ENCODE measurements around the gene AGBL4.

AGBL4 gene

GRCh38 chr1:48765335-48765734 is 1258.4 kb downstream of the AGBL4 start:
- no peak for DNase-seq (ENCODE audit: low read depth)

DNA sequence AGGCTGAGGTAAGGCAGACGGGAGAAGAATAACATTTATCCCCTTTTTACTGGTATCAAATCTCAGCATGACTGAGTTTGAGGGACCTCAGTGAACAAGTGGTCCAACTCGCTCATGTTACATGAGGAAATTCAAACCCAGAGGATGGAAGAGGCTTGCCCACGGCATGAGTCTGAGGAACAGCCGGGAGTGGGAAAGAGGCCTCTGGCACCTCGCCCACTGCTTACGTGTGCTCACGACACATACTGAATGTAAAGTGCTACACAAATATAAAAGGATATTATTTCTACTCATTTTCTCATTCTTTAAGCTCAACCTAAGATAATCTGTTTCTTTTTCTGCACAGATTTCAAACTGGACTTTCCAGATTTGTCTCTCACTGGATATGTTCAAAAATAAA is 1261.8 kb downstream of the AGBL4 start:
- no peak for DNase-seq (ENCODE audit: low read depth)

GRCh38 chr1:48761411-48761810 is 1262.3 kb downstream of the AGBL4 start:
- no peak for DNase-seq (ENCODE audit: low read depth)

DNA sequence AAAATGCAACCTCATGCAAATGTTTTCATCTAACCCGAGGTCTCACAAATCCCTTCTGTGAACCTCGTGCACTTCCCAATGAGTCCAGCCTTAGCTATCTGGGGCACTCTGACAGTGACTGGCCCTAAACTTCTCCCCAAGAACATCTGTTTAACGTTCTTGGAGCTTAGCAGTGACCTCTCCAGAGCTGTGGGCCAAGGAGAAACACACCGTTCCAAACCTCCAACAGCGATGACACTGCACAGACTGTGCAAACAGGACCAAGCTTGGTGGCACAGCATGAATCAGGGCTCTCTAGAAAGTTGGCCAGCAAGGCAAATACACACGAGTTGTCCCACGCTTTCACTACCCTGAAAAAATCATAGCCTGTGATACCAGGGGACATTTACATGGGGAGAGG is 1262.9 kb downstream of the AGBL4 start:
- no peak for DNase-seq (ENCODE audit: low read depth)

GRCh38 chr1:48758976-48759375 is 1264.8 kb downstream of the AGBL4 start:
- no peak for DNase-seq (ENCODE audit: low read depth)

DNA sequence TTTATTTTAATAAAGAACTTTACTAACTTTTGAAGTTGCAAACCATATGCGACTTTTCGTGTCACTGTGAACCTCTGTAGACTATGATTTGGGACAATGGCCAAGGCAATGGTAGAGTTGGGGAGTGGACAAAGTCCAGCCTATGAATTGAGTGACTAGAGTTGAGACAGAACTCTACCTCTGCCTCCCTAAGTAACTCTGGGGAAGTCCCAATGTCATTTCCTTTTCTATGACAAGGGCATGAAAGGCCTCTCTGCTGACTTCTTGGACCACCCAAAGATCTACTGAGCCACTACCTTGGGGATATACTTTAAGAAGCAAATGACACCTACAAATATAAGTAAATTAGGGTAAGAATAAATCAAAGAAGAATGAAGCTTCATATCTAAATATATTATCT is 1266.4 kb downstream of the AGBL4 start:
- DNase-seq (ENCODE audit: low read depth) = no peak

DNA sequence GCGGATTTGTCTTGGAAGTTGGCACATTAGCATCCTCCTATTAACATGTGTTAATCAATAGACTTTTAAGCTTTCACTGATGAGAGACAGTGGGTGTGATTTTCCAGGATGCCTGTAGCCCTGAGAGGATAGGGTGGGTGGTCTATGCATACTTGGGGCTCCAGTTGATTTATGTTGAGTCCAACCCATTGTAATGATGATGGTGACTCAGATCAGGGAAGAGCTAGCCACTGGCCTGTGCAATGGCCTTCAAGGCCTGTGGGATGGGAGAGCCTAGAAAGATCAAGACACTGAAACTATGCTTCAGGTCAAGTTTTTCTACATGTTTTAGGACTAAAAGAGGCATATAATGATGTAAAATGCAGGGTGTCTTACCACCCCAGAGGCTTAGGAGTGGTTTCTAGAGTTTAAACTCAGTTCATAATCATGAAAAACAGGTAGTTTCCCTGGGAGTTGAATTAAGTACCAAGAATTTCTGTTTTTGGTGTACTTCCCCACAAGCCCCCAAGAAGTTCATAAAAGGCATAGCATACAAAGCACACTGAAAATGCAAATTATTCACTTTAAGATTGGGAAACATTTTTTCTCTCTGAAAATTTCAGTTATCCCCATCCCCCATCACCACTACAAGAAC is 1267.0 kb downstream of the AGBL4 start:
- no peak for DNase-seq (ENCODE audit: low read depth)

- DNase-seq (ENCODE audit: low read depth) = no peak
These were observed 1270.5 kb downstream of the AGBL4 start for GRCh38 chr1:48753293-48753692.

DNA sequence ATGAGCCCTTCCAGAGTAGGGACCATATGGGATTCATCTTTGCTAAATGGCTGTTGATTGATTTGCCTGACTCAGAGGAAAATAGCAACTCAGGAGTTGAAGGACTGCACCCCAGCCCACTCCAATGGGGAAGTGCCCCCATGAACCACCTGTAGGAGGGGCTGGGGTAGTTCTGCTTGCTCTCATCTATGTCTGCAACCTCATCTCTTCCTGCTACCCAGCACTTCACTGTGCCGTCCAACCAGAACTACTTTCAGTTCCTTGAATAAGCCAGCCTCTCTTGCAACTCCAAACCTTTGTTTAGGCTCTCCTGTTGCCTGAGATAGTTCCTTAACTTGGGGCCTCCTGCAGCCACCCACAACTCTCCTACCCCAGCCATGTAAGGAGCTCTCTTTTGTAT is 1273.6 kb downstream of the AGBL4 start:
- DNase-seq (ENCODE audit: low read depth) = no peak

DNA sequence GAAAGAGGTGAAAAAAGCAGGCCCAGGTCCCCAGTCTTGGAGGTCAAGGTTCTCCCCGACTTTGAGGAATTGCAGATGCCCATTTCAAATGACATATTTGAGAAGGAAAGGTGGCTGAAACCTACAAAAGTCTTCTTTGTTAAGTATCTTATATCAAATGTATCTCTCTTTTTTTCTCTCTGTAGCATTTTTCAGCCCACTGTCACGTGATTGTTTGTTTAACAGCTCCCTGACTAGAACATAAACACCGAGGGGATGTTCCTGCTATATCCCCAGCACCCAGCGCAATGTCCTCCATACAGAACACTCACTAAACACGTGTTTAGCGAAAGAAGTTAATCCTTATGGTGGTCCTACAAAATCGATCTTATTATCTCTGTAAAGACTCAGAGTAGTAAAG is 1274.7 kb downstream of the AGBL4 start:
- DNase-seq (ENCODE audit: low read depth) = no peak

DNA sequence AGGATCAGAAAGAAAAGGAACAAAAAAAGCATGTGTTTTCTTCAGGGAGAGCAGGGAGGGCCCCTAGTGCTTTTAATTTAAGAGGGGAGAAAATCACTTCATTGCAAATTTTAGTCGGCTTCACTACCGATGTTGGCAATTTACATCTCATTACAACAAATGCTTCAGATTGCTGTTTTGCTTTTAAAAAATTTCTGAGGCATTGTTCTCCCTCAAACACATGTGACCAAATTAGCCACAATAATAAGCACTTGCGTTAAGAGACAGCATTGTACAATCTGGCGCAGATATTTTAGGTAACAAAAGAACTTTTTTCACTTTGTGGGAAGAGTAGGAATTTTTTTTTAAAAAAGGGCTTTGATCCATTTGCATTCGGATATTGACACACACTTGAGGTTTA is 1276.8 kb downstream of the AGBL4 start:
- DNase-seq (ENCODE audit: low read depth) = no peak

- DNase-seq (ENCODE audit: low read depth) = no peak
These were observed 1279.7 kb downstream of the AGBL4 start for GRCh38 chr1:48744032-48744431.

GRCh38 chr1:48743480-48743879 is 1280.3 kb downstream of the AGBL4 start:
- no peak for DNase-seq (ENCODE audit: low read depth)

DNA sequence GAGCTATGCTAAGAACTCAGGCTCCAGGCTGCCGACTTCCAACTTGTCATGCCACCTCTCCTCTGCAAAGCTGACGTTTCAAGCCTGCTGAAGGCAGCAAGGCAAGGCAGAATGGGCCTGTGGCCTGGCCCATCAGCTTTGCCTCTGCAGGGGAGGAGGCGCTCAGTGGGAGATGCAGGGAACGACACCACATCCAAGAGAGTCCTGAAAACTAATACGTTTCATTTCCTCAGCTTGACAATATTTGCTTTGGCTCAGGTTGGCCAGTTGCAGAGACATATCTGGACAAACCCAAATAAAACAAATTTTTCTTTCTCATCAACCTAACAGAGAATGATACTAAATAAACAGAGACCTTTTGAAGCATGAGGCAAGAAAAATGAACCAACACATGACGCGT is 1282.4 kb downstream of the AGBL4 start:
- no peak for DNase-seq (ENCODE audit: low read depth)

GRCh38 chr1:48740621-48741020 is 1283.1 kb downstream of the AGBL4 start:
- DNase-seq (ENCODE audit: low read depth) = no peak

- DNase-seq (ENCODE audit: low read depth) = no peak
These were observed 1284.7 kb downstream of the AGBL4 start for GRCh38 chr1:48739091-48739490.

GRCh38 chr1:48738356-48738755 is 1285.4 kb downstream of the AGBL4 start:
- DNase-seq (ENCODE audit: low read depth) = no peak

DNA sequence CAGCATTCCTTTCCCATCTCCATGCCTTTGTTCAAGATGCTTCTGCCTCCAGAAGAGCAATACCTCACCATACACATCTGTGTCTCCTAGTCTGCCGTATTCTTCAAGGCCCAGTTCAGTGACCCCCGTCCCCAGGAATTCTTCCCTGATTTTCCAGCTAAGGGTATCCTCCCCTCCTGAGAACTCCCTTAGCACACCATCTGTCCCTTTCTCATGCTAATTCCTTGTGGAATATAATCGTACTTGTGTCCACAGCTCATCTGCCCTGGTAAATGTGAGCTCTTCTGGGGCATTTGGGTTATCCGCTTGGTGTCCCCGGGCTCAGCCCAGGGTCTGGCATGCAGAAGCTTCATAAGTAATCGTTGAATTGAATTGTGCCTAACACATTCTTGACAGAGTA is 1288.0 kb downstream of the AGBL4 start:
- DNase-seq (ENCODE audit: low read depth) = no peak

DNA sequence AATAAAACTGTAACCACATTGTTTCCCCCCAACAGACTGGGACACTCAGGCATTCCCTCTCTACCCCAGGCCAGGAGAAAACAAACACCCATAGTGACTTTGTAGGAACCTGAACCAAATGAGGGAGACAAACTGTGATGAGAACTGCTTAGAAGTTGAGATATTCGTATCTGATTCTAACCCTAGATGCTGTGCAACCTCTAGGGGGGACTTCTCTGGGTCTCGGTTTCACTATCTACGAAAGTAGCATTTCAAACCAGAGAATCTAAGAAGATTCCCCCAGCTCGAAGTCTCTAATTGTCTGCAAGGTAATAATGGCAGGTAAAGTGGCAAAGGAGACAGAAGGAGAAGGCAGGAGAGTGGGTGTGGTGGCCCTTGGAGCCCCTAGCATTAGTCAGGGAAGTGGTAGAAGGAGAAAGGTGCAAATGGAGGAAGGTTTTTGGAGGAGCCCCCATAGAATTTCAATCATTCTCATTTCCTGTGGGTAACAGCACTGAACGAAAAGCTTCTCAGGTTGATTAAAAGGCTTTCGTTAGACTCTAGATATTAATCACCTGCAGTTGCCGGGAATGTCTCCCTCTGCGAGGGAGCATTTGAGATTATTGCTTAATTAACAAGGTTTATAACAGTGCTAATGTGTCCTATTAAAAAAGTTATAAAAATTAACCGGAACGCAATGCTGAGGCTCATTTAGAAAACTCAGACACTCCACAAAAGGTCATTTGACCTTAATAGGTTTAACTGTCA is 1293.4 kb downstream of the AGBL4 start:
- DNase-seq (ENCODE audit: low read depth) = no peak

DNA sequence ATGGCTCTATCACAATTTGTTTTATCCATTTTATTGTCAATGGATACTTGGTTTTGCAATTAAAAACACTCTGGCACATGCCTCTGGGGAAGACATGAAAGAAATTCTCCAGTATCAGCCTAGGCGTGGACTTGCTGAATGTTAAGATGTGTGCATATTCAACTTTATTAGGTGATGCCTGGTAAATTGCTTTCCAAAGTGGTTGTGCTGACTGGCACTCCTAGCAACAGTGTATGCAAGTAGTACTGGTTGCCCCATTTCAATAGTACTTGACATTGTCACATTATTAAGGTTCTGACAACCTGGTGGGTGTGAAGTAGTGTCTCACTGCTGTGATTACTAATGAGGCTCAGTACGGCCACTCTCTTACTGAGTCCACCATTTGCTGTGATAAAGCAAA is 1295.2 kb downstream of the AGBL4 start:
- no peak for DNase-seq (ENCODE audit: low read depth)

DNA sequence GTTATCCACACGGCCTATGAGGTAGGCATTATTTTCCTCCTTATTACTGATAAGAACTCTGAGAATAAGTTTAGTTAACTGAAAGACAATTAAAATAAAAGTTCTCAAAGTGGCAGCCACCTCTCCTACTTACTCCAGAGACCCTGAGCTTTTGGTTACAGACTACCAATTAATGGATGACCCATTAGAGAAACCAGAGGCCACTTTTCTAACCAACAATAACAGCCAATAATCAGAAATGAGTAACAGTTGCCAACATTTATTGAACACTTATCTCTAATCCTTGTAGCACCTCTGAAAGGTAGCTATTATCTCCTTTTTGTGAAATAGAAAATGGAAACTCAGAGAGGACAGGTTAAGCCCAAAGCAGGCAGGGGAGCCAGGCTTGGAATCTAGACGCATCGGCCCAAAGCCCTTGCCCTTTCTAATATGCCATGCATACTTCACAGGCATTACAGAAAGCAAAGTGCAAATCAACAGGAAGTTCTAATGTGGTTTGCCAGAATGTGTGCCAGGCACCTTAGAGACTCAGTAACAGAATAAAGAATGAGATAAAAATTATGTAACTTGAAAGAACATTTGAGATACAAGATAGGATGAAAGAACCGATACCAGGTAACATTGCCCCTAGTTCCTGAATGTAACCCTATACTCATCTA is 1297.1 kb downstream of the AGBL4 start:
- DNase-seq (ENCODE audit: low read depth) = no peak

DNA sequence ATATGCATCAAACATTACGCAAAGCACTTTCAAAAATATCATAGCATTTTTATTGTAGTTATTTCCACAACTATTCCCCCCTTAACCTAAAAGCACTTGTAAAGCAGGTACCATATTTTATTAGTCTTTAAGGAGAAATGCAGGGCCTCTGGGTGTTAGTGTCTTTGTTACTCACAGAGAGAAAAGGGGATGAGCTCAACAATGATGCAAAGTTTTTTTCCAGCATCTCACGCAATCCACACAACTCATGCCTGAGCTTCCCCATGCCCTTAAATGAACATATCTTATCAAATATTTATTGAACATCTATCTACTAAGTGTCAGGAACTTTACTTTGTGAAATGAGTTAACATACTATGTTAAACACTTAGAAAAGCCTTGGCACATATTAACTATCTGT is 1297.6 kb downstream of the AGBL4 start:
- no peak for DNase-seq (ENCODE audit: low read depth)

- no peak for DNase-seq (ENCODE audit: low read depth)
These were observed 1298.3 kb downstream of the AGBL4 start for GRCh38 chr1:48725341-48726046.

Measured in activated gamma-delta T cell treated with anti-CD3 and anti-CD28 coated beads, Interleukin-2, amount 50 U/mL, for 16 hours (primary cell).